ENCODE results near the gene C12orf75. TPM values are rescaled to one million over a fixed set of nuclear protein-coding genes. Genes with fewer than 3 reads are reported as not detected.
A peak's percentile ranks its signal among the peaks of the same experiment; 100 is the strongest.

The C12orf75 gene
- total and polyA plus RNA-seq, 10 of the 15 experiments (the other 5 are each of a cell fraction or from before 2014, with no cell fraction given) = 40.7 to 411 (median 159) TPM

DNA sequence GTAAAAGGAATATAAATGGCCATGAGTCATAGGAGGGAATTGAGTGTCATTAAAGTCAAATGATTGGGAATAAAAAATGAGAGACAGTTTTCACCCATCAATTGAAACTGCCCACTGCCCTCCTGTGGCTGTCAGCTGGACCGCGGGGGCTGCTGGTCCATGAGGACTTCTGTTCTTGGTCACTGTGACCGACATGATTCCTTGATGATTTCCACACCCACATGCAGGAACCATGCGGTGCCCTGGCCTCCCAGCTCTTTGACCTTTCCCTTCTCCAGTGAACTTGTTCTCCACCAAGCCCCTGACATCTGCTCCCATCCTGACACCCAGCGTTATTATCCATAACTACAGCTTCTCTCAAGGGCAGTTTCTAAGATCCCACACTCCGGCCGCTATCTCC is 48.4 kb downstream of the C12orf75 start:
- intact Hi-C loops (cut with micrococcal nuclease; ENCODE audit: unreplicated experiment) = no loop called here
- in situ Hi-C loops (cut with MboI) = no loop called here
- Histone ChIP-seq H3K9me3 (replicated peaks; ENCODE audit: control insufficient read depth, insufficient read depth, low read length) (no peaks in the 10 kb centered on the region), H3K36me3 (ENCODE audit: control insufficient read depth in 2 of 2, insufficient read depth in 2 of 2, low read length in 1 of 2) (no peaks in the 10 kb centered on the region; a peak in 2 of 4 replicates), H3K9ac (ENCODE audit: control insufficient read depth, insufficient read depth, low read length) (no peak overlapping the region), H4K20me1 (ENCODE audit: control insufficient read depth, insufficient read depth) (no peaks in the 10 kb centered on the region), H3K27ac (ENCODE audit: control insufficient read depth, insufficient read depth) (no peak overlapping the region), H3K4me3 (no peak overlapping the region), H3K4me2 (ENCODE audit: control insufficient read depth, insufficient read depth) (no peak overlapping the region), H2AFZ (ENCODE audit: control insufficient read depth, low read depth, low read length) (no peak overlapping the region), H3K4me1 (ENCODE audit: control insufficient read depth, insufficient read depth, low read length) (no peaks in the 10 kb centered on the region), H3K79me2 (ENCODE audit: control insufficient read depth, insufficient read depth, low read length) (no peaks in the 10 kb centered on the region), H3K27me3 (replicated peaks in 1 of 2; ENCODE audit: control insufficient read depth in 2 of 2, insufficient read depth in 2 of 2, low read length in 1 of 2) (no peaks in the 10 kb centered on the region)
- FAIRE-seq (no peak), DNase-seq (ENCODE audit: low read depth, low spot score) (no peak), ATAC-seq (no peak)
- peak; percentile 44 for TF ChIP-seq RAD21 (IDR thresholded peaks at IDR 0.05; ENCODE audit: insufficient read depth, low read depth, low read length)
- TF ChIP-seq, protein P1, sequence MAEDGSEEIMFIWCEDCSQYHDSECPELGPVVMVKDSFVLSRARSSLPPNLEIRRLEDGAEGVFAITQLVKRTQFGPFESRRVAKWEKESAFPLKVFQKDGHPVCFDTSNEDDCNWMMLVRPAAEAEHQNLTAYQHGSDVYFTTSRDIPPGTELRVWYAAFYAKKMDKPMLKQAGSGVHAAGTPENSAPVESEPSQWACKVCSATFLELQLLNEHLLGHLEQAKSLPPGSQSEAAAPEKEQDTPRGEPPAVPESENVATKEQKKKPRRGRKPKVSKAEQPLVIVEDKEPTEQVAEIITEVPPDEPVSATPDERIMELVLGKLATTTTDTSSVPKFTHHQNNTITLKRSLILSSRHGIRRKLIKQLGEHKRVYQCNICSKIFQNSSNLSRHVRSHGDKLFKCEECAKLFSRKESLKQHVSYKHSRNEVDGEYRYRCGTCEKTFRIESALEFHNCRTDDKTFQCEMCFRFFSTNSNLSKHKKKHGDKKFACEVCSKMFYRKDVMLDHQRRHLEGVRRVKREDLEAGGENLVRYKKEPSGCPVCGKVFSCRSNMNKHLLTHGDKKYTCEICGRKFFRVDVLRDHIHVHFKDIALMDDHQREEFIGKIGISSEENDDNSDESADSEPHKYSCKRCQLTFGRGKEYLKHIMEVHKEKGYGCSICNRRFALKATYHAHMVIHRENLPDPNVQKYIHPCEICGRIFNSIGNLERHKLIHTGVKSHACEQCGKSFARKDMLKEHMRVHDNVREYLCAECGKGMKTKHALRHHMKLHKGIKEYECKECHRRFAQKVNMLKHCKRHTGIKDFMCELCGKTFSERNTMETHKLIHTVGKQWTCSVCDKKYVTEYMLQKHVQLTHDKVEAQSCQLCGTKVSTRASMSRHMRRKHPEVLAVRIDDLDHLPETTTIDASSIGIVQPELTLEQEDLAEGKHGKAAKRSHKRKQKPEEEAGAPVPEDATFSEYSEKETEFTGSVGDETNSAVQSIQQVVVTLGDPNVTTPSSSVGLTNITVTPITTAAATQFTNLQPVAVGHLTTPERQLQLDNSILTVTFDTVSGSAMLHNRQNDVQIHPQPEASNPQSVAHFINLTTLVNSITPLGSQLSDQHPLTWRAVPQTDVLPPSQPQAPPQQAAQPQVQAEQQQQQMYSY (CRISPR knock-in tag; IDR thresholded peaks at IDR 0.05) = no peak
- TF ChIP-seq, protein P2, sequence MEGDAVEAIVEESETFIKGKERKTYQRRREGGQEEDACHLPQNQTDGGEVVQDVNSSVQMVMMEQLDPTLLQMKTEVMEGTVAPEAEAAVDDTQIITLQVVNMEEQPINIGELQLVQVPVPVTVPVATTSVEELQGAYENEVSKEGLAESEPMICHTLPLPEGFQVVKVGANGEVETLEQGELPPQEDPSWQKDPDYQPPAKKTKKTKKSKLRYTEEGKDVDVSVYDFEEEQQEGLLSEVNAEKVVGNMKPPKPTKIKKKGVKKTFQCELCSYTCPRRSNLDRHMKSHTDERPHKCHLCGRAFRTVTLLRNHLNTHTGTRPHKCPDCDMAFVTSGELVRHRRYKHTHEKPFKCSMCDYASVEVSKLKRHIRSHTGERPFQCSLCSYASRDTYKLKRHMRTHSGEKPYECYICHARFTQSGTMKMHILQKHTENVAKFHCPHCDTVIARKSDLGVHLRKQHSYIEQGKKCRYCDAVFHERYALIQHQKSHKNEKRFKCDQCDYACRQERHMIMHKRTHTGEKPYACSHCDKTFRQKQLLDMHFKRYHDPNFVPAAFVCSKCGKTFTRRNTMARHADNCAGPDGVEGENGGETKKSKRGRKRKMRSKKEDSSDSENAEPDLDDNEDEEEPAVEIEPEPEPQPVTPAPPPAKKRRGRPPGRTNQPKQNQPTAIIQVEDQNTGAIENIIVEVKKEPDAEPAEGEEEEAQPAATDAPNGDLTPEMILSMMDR (IDR thresholded peaks at IDR 0.05 in 2 of 3, conservative IDR thresholded peaks at IDR 0.05 in 1 of 3; ENCODE audit: control insufficient read depth in 2 of 3, extremely low read depth in 1 of 3, insufficient read depth in 1 of 3, low read depth in 3 of 3, low read length in 3 of 3) = peak in 1 of 3 experiments; percentile 15; a peak in 1 of 6 replicates
- WGBS (ENCODE audit: insufficient coverage, insufficient replicate concordance, low lambda C conversion rate, missing lambda C conversion rate) = 99% methylated on average over 7 of the region's 7 CpGs
- CTCF ChIA-PET = interaction anchor here (0.8 to 3.3 kb wide), 7 partner anchors 11 to 99 kb away, joined by 3 to 16 read pairs (median 3); no protein-coding TSS in a partner anchor
- BruUV-seq (replicated peaks) = no TSS peak
- SMC1A ChIA-PET (ENCODE audit: uncharacterized antibody, unreplicated experiment) = interaction anchor here (1.2 to 3.8 kb wide), 4 partner anchors 20 to 116 kb away, joined by 3 to 26 read pairs (median 4); no protein-coding TSS in a partner anchor
- RAD21 ChIA-PET (ENCODE audit: unreplicated experiment) = interaction anchor here (1.2 kb wide), 1 partner anchor 46 kb away, joined by 3 read pairs; no protein-coding TSS in a partner anchor
- POLR2A ChIA-PET = no interaction called here
